Lower leg skin (tissue), 3 donors: ENCODE results near the gene RAB15.

Source experiments
- CTCF ChIP-seq, 3 donors: fragments of 450-650 bp; IDR thresholded peaks; one replicate each; pipeline ENCODE4 v1.5.1; 2016; ENCODE audit warnings: antibody characterized with exemption in 3 of 3, mild to moderate bottlenecking in 3 of 3, moderate library complexity in 2 of 3
- POLR2A ChIP-seq, 2 donors: fragments of 450-650 bp; IDR thresholded peaks; one replicate each; pipeline ENCODE4 v1.6.1; 2016 to 2017; ENCODE audit warnings: antibody characterized with exemption in 2 of 2, mild to moderate bottlenecking in 1 of 2, moderate library complexity in 1 of 2

- no peak for TF ChIP-seq CTCF (IDR thresholded peaks at IDR 0.05)
- no peak for TF ChIP-seq POLR2A (IDR thresholded peaks at IDR 0.05)
These were observed 52.5 kb downstream of the RAB15 start for GRCh38 chr14:64919618-64920017.
